Measurements from ENCODE around the gene SMIM43.
"Not testable (repeated sequence)": the region's sequence is repeated elsewhere in the genome, so short reads cannot be mapped to it uniquely, and the experiment has no call there.

Gene SMIM43

GRCh38 chr4:121734571-121734970, 30.4 kb downstream of the SMIM43 start:
- no peak for TF ChIP-seq CTCF (conservative IDR thresholded peaks at IDR 0.05; ENCODE audit: control insufficient read depth, insufficient read depth, low read depth, low read length)
- no peak for DNase-seq (ENCODE audit: low read depth)

GRCh38 chr4:121733942-121734341, 31.0 kb downstream of the SMIM43 start:
- no peak for DNase-seq (ENCODE audit: low read depth)
- TF ChIP-seq CTCF (conservative IDR thresholded peaks at IDR 0.05; ENCODE audit: control insufficient read depth, insufficient read depth, low read depth, low read length), result no peak
- no peak overlapping the region for H3K4me3 ChIP-seq (ENCODE audit: control insufficient read depth, low read depth, low read length)

More at GRCh38 chr4:121734571-121734970, 30.4 kb downstream of the SMIM43 start:
- H3K4me3 ChIP-seq (ENCODE audit: control insufficient read depth, low read depth, low read length), result no peak overlapping the region

- H3K4me3 ChIP-seq (ENCODE audit: control insufficient read depth, low read depth, low read length); DNase-seq (ENCODE audit: low read depth): not testable (repeated sequence)
Observed at GRCh38 chr4:121729753-121730152, 35.2 kb downstream of the SMIM43 start.

- DNase-seq (ENCODE audit: low read depth), result peak; percentile 74
- H3K4me3 ChIP-seq (ENCODE audit: control insufficient read depth, low read depth, low read length), result no peak overlapping the region
- TF ChIP-seq CTCF (conservative IDR thresholded peaks at IDR 0.05; ENCODE audit: control insufficient read depth, insufficient read depth, low read depth, low read length), result no peak
Observed at GRCh38 chr4:121728798-121729226, 36.2 kb downstream of the SMIM43 start.

GRCh38 chr4:121728066-121728465, 36.9 kb downstream of the SMIM43 start:
- no peak overlapping the region for H3K4me3 ChIP-seq (ENCODE audit: control insufficient read depth, low read depth, low read length)
- peak; percentile 94 for DNase-seq (ENCODE audit: low read depth)
- TF ChIP-seq CTCF (conservative IDR thresholded peaks at IDR 0.05; ENCODE audit: control insufficient read depth, insufficient read depth, low read depth, low read length), result no peak

- no peak overlapping the region for H3K4me3 ChIP-seq (ENCODE audit: control insufficient read depth, low read depth, low read length)
- peak; percentile 82 for DNase-seq (ENCODE audit: low read depth)
- peak; percentile 85 for TF ChIP-seq CTCF (conservative IDR thresholded peaks at IDR 0.05; ENCODE audit: control insufficient read depth, insufficient read depth, low read depth, low read length)
Observed at GRCh38 chr4:121726642-121727268, 38.2 kb downstream of the SMIM43 start.

GRCh38 chr4:121724671-121725070, 40.3 kb downstream of the SMIM43 start:
- no peak for DNase-seq (ENCODE audit: low read depth)
- TF ChIP-seq CTCF (conservative IDR thresholded peaks at IDR 0.05; ENCODE audit: control insufficient read depth, insufficient read depth, low read depth, low read length), result no peak

More at GRCh38 chr4:121724671-121725070, 40.3 kb downstream of the SMIM43 start:
- no peak overlapping the region for H3K4me3 ChIP-seq (ENCODE audit: control insufficient read depth, low read depth, low read length)
